Calu3 (cell line): ENCODE results near the gene NUDT1. TPM values are rescaled to one million over a fixed set of nuclear protein-coding genes. Genes with fewer than 3 reads are reported as not detected.

ENCODE experiments used
- BruUV-seq: library from RNA; stranded (reverse); fragments of 400-500 nt; replicated peaks from 2 replicates; lab custom pipeline; 2021; lab: Mats Ljungman, UMichigan
- CTCF ChIA-PET: fragments of 300-600 bp; sonication (Branson Sonifier 250); formaldehyde crosslinking; loops from one replicate; lab custom pipeline; 2022; ENCODE audit warnings: antibody characterized with exemption; lab: Charles Lee
- DNase-seq: peaks from one replicate; pipeline ENCODE4 v3.0.0; 2022
- H3K27ac Mint-ChIP-seq: one replicate; pipeline ENCODE4 v1.8.0; 2022; ENCODE audit warnings: mixed read lengths; ENCODE audit not compliant: unreplicated experiment
- H3K27me3 Mint-ChIP-seq: one replicate; pipeline ENCODE4 v1.8.0; 2022; ENCODE audit warnings: mixed read lengths; ENCODE audit not compliant: unreplicated experiment
- H3K36me3 Mint-ChIP-seq: one replicate; pipeline ENCODE4 v1.8.0; 2022; ENCODE audit warnings: mild to moderate bottlenecking, moderate library complexity, mixed read lengths; ENCODE audit not compliant: insufficient read depth, unreplicated experiment
- H3K4me1 Mint-ChIP-seq: one replicate; pipeline ENCODE4 v1.8.0; 2022; ENCODE audit warnings: mild to moderate bottlenecking, low read depth, mixed read lengths; ENCODE audit not compliant: unreplicated experiment
- H3K4me3 Mint-ChIP-seq: one replicate; pipeline ENCODE4 v1.8.0; 2022; ENCODE audit warnings: mild to moderate bottlenecking, low read depth, moderate library complexity, mixed read lengths; ENCODE audit not compliant: unreplicated experiment
- H3K9me3 Mint-ChIP-seq: one replicate; pipeline ENCODE4 v1.8.0; 2022; ENCODE audit warnings: low read depth, mixed read lengths; ENCODE audit not compliant: unreplicated experiment
- intact Hi-C: fragments of 100-400 bp; cut with micrococcal nuclease; formaldehyde crosslinking; loops from one replicate; pipeline ENCODE4 v1.10.0; 2022; ENCODE audit not compliant: unreplicated experiment
- total RNA-seq: library from RNA; stranded (reverse); gene quantifications from 2 replicates; pipeline ENCODE4 v1.2.3, GENCODE V29; 2022
- TF ChIP-seq, protein P1 (sequence below): fragments of 200-600 bp; IDR thresholded peaks from one replicate; pipeline ENCODE4 v1.8.0; 2022; ENCODE audit warnings: antibody characterized with exemption; ENCODE audit not compliant: unreplicated experiment

The NUDT1 gene
- total RNA-seq, 1 experiment from 2014 or later: 65.6 TPM

DNA sequence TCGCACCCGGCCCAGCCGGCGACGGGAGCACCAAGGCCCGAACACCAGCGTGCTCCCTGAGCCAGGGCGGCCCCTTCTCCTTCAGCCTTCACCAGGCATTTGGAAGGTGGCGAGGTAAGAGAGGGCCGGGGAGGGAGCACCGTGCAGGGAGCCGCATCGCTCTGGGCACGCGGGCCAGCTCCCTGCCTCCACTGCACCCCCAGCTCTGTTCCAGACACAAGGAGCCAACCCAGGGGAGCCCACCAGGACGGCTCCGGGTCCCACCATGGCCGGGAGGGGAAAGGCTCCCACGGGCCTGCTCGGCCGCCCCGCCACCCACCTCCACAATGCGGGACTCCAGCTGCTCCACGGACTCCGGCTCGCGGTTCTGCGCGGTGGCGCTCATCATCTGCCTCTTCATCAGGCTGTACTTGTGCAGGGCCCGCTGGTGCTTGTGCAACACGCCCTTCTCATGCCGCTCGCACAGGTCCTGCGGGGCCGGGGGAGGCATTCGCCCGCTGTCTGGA lies 15.1 kb downstream of the NUDT1 start:
- Mint-ChIP-seq H3K36me3 (peaks cover 47% of the 10 kb centered on the region), H3K4me1 (peaks cover 15% of the 10 kb centered on the region), H3K27me3 (no peaks in the 10 kb centered on the region), H3K9me3 (no peaks in the 10 kb centered on the region), H3K4me3 (no peak overlapping the region), H3K27ac (no peak overlapping the region)
- DNase-seq: no peak
- no TSS peak for BruUV-seq
- intact Hi-C loops: no loop called here
- TF ChIP-seq, protein P1, sequence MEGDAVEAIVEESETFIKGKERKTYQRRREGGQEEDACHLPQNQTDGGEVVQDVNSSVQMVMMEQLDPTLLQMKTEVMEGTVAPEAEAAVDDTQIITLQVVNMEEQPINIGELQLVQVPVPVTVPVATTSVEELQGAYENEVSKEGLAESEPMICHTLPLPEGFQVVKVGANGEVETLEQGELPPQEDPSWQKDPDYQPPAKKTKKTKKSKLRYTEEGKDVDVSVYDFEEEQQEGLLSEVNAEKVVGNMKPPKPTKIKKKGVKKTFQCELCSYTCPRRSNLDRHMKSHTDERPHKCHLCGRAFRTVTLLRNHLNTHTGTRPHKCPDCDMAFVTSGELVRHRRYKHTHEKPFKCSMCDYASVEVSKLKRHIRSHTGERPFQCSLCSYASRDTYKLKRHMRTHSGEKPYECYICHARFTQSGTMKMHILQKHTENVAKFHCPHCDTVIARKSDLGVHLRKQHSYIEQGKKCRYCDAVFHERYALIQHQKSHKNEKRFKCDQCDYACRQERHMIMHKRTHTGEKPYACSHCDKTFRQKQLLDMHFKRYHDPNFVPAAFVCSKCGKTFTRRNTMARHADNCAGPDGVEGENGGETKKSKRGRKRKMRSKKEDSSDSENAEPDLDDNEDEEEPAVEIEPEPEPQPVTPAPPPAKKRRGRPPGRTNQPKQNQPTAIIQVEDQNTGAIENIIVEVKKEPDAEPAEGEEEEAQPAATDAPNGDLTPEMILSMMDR: no peak
- CTCF ChIA-PET: no interaction called here

DNA sequence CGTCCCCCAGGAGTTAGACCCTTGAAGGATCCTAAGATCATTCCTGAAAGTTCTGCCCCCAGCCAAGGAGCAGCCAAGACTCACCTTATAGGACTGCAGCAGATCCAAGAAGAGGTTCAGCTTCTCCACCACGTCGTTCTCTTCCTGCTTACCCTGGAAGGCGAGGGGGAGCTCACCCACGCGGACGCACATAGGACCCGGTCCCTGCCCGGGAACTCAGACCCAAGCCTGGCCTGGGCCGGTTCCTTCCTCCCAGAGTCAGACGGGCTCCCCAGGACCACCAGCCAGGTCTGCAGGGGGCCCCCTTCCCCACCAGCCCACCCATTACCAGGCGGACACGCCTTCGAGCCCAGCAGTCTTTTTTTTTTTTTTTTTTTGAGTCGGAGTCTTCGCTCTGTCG lies 15.6 kb downstream of the NUDT1 start:
- TF ChIP-seq, protein P1: no peak
- no peak for DNase-seq
- intact Hi-C loops: no loop called here
- Mint-ChIP-seq H3K4me3 (no peak overlapping the region), H3K27ac (no peak overlapping the region), H3K9me3 (no peaks in the 10 kb centered on the region), H3K36me3 (peaks cover 47% of the 10 kb centered on the region), H3K27me3 (no peaks in the 10 kb centered on the region), H3K4me1 (peaks cover 15% of the 10 kb centered on the region)
- CTCF ChIA-PET: no interaction called here
- no TSS peak for BruUV-seq

DNA sequence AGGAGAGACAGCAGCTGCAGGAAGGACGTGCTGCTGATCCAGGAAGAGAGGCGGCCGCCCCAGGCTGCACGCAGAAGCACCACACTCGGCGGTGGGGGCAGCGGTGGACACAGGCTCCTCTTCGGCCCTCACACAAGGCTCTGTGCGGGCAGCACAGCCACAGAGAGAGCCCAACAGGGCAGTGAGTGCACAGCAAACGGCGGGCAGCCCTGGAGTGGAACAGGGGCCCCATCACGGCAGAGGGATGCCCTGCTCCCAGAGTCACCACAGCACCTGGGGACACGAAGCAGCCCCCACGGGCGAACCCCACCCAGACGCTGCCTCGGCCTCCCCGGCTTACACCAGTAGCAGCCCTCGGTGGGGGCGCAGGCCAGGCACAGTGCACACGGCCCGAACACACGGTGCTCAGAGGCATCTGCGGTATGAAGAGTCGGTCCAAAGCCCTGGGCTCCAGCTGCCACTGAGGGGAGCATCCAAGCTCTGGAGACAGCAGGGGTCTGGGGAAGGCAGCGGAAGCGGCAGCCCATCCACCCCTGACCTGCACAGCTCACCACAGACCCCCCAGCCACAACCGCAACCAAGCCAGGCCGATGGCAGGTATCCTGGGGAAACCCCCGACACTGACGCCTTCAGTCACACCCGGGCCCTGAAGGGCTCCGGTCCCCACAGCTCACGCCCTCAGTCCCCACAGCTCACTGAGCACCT lies 16.8 kb downstream of the NUDT1 start:
- no peak overlapping the region for H3K27ac Mint-ChIP-seq
- DNase-seq: no peak
- no peaks in the 10 kb centered on the region for H3K27me3 Mint-ChIP-seq
- H3K4me3 Mint-ChIP-seq: no peak overlapping the region
- peaks cover 47% of the 10 kb centered on the region for H3K36me3 Mint-ChIP-seq
- TF ChIP-seq, protein P1: no peak
- H3K9me3 Mint-ChIP-seq: no peaks in the 10 kb centered on the region
- intact Hi-C loops: no loop called here
- BruUV-seq: no TSS peak
- H3K4me1 Mint-ChIP-seq: peaks cover 15% of the 10 kb centered on the region
- CTCF ChIA-PET: no interaction called here

DNA sequence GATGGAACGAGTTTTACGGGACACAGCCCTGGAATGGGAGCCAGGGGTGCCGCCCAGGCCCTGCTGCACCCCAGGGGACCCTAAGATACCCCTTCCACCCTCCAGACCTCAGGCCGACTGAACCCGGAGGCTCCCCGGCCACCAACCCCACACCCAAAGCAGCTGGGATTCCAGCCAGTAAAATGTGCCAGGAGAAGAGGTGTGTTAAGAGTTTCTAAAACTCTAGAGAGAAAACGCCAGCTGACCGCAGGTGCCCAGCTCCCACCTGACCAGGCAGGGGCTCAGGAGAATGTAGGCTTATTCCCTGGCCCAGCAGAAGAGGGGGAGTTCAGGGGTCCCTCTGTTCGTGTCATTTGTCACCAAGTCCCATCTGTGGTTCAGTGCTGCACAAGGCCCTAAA lies 17.5 kb downstream of the NUDT1 start:
- intact Hi-C loops: no loop called here
- CTCF ChIA-PET: no interaction called here
- Mint-ChIP-seq H3K36me3 (peaks cover 50% of the 10 kb centered on the region), H3K27ac (no peak overlapping the region), H3K27me3 (no peaks in the 10 kb centered on the region), H3K9me3 (no peaks in the 10 kb centered on the region), H3K4me1 (peaks cover 15% of the 10 kb centered on the region), H3K4me3 (no peak overlapping the region)
- BruUV-seq: no TSS peak
- DNase-seq: no peak
- TF ChIP-seq, protein P1: no peak
